ENCODE data around the gene CREB3L4. TPM values are rescaled to one million over a fixed set of nuclear protein-coding genes. Genes with fewer than 3 reads are reported as not detected.

CREB3L4 gene
- polyA plus RNA-seq, 1 donor (not counting 4 experiments of a cell fraction or from before 2014, with no cell fraction given): 6.0 TPM

DNA sequence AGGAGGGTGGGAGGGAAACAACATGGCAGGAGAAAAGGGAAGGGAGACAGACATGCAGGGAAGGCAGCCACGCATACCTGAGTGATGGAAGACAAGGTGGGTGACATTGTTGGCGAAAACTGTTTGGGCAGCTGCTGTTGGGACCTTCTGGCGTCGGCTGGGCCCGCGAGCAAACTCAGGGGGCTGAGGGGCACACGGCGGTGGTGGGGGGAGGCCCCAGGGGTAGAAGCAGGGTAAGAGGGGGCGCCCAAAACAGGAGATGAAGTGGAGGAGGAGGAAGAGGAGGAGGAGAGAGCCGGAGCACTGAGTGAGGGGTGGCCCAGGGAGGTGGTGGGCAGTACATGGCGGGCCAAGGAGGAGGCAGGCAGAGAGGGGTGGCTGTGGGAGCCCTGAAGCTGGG lies 16.5 kb upstream of the CREB3L4 start:
- no peak overlapping the region for H3K4me3 ChIP-seq (ENCODE audit: control insufficient read depth in 2 of 3, extremely low read depth in 1 of 3, insufficient read depth in 2 of 3, low read depth in 1 of 3, low read length in 3 of 3)
- dilution Hi-C loops (cut with MboI; ENCODE audit: extremely low pct_ligation_motif_present, low sequenced_read_pairs): no loop called here
- TF ChIP-seq, protein P1, sequence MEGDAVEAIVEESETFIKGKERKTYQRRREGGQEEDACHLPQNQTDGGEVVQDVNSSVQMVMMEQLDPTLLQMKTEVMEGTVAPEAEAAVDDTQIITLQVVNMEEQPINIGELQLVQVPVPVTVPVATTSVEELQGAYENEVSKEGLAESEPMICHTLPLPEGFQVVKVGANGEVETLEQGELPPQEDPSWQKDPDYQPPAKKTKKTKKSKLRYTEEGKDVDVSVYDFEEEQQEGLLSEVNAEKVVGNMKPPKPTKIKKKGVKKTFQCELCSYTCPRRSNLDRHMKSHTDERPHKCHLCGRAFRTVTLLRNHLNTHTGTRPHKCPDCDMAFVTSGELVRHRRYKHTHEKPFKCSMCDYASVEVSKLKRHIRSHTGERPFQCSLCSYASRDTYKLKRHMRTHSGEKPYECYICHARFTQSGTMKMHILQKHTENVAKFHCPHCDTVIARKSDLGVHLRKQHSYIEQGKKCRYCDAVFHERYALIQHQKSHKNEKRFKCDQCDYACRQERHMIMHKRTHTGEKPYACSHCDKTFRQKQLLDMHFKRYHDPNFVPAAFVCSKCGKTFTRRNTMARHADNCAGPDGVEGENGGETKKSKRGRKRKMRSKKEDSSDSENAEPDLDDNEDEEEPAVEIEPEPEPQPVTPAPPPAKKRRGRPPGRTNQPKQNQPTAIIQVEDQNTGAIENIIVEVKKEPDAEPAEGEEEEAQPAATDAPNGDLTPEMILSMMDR (optimal IDR thresholded peaks at IDR 0.05 in 1 of 3, IDR thresholded peaks at IDR 0.05 in 1 of 3, conservative IDR thresholded peaks at IDR 0.05 in 1 of 3; ENCODE audit: extremely low read depth in 1 of 3, insufficient read depth in 2 of 3, low read length in 3 of 3): no peak
- H3K4me1 ChIP-seq (ENCODE audit: control insufficient read depth, extremely low read depth, insufficient read depth, low read length): peaks cover 4% of the 10 kb centered on the region
- no peak for DNase-seq (ENCODE audit: low read depth, low spot score)
- H3K9ac ChIP-seq (ENCODE audit: control insufficient read depth, extremely low read depth, insufficient read depth, low read length): no peak overlapping the region
- H3K9me1 ChIP-seq (ENCODE audit: control insufficient read depth, extremely low read depth, insufficient read depth, low read length): no peaks in the 10 kb centered on the region
- peaks cover 3% of the 10 kb centered on the region for H4K20me1 ChIP-seq (ENCODE audit: control insufficient read depth, extremely low read depth, insufficient read depth, low read length)
- H3K36me3 ChIP-seq (ENCODE audit: control insufficient read depth in 2 of 2, extremely low read depth in 1 of 2, insufficient read depth in 2 of 2, low read length in 2 of 2): peaks cover 37 to 47% of the 10 kb centered on the region in 2 experiments
- H3K4me2 ChIP-seq (ENCODE audit: control insufficient read depth, extremely low read depth, insufficient read depth, low read depth, low read length): no peak overlapping the region
- FAIRE-seq: no peak
- no peaks in the 10 kb centered on the region for H3K27me3 ChIP-seq (ENCODE audit: control insufficient read depth, extremely low read depth, insufficient read depth, low read length)
- peaks cover 31% of the 10 kb centered on the region for H3K79me2 ChIP-seq (ENCODE audit: control insufficient read depth, insufficient read depth, low read length)
- no peak overlapping the region for H2AFZ ChIP-seq (ENCODE audit: control insufficient read depth, low read length)
- no peak overlapping the region for H3K27ac ChIP-seq (ENCODE audit: control insufficient read depth, insufficient read depth, low read length)
- no peaks in the 10 kb centered on the region for H3K9me3 ChIP-seq (ENCODE audit: control insufficient read depth, low read depth, low read length)

DNA sequence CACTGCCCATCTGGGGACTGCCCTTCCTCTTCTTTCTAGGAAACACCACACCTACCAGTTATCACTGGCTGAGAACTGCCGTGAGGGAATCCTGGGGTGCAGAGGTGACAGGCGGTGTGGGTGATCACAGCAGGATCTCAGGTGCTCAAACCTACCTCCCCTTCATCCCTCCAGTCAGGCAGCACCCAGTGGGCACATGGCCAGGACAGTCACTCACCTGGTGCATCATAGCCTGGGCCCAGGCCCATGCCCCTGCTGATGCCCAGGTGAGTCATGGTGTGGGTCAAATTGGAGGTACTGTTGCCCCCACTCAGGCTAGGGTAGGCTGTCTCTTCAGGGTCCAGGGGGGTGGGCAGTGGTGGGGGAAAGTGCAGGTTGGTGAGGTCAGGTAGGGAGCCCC lies 15.9 kb upstream of the CREB3L4 start:
- H2AFZ ChIP-seq (ENCODE audit: control insufficient read depth, low read length): no peak overlapping the region
- peaks cover 4% of the 10 kb centered on the region for H3K4me1 ChIP-seq (ENCODE audit: control insufficient read depth, extremely low read depth, insufficient read depth, low read length)
- FAIRE-seq (no peak), DNase-seq (ENCODE audit: low read depth, low spot score) (no peak)
- H3K9ac ChIP-seq (ENCODE audit: control insufficient read depth, extremely low read depth, insufficient read depth, low read length): no peak overlapping the region
- H3K27ac ChIP-seq (ENCODE audit: control insufficient read depth, insufficient read depth, low read length): no peak overlapping the region
- H3K79me2 ChIP-seq (ENCODE audit: control insufficient read depth, insufficient read depth, low read length): peaks cover 37% of the 10 kb centered on the region
- H3K9me1 ChIP-seq (ENCODE audit: control insufficient read depth, extremely low read depth, insufficient read depth, low read length): no peaks in the 10 kb centered on the region
- dilution Hi-C loops (cut with MboI; ENCODE audit: extremely low pct_ligation_motif_present, low sequenced_read_pairs): no loop called here
- peaks cover 37 to 47% of the 10 kb centered on the region in 2 experiments for H3K36me3 ChIP-seq (ENCODE audit: control insufficient read depth in 2 of 2, extremely low read depth in 1 of 2, insufficient read depth in 2 of 2, low read length in 2 of 2)
- H3K4me3 ChIP-seq (ENCODE audit: control insufficient read depth in 2 of 3, extremely low read depth in 1 of 3, insufficient read depth in 2 of 3, low read depth in 1 of 3, low read length in 3 of 3): no peak overlapping the region
- H3K4me2 ChIP-seq (ENCODE audit: control insufficient read depth, extremely low read depth, insufficient read depth, low read depth, low read length): no peak overlapping the region
- H4K20me1 ChIP-seq (ENCODE audit: control insufficient read depth, extremely low read depth, insufficient read depth, low read length): peaks cover 3% of the 10 kb centered on the region
- H3K27me3 ChIP-seq (ENCODE audit: control insufficient read depth, extremely low read depth, insufficient read depth, low read length): no peaks in the 10 kb centered on the region
- H3K9me3 ChIP-seq (ENCODE audit: control insufficient read depth, low read depth, low read length): no peaks in the 10 kb centered on the region
- no peak for TF ChIP-seq EZH2 (IDR thresholded peaks at IDR 0.05; ENCODE audit: low read length)
- TF ChIP-seq, protein P1 (optimal IDR thresholded peaks at IDR 0.05 in 1 of 3, IDR thresholded peaks at IDR 0.05 in 1 of 3, conservative IDR thresholded peaks at IDR 0.05 in 1 of 3; ENCODE audit: extremely low read depth in 1 of 3, insufficient read depth in 2 of 3, low read length in 3 of 3): no peak
